HG02884 (cell line): ENCODE measurements around the gene E2F4.
A peak's percentile ranks its signal among the peaks of the same experiment; 100 is the strongest.

Source experiments
- ATAC-seq: cut with Tn5 transposase; IDR thresholded peaks from one replicate; pipeline ENCODE4 v1.9.1; 2021; ENCODE audit warnings: mild to moderate bottlenecking, moderate library complexity; ENCODE audit not compliant: unreplicated experiment

Gene E2F4

DNA sequence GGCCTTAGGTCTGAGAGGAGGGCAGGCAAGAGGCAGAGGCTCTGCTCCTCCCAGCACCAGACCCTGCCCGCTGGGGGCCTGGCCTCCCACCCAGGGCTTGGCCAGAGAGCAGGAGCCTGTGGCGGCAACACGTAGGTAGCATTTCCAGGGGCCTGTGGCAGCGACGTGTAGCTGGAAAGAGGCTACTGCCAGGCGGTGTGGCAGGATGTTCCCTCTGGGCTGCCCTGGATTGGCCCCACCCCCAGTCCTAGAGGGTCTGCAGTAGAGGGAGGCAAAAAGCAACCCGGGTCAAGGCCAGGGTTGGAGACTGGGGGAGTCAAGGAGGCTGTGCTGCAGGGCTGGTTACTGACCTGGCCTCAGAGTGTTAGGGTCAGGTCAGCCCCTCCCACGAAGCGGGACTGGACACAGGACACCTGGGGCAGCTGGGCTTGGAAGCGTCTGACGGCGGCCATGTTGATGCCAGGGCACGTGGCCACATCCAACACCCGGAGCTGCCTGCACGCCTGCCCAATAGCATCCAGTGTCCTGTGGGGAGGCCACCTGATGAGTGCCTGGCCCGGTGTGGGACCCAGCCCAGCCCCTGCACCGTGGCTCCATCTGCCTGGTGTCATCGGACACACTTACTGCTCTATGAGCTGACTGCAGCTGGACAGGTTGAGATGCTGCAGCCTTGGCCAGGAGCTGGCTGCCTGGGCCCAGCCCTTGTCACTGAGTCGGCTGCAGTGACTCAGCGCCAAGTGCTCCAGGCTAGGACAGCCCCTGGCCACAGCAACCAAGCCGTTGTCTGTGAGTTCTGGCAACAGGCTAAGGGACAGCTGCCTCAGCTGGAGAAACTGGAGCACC, 15.5 kb downstream of the E2F4 start:
- no peak for ATAC-seq

DNA sequence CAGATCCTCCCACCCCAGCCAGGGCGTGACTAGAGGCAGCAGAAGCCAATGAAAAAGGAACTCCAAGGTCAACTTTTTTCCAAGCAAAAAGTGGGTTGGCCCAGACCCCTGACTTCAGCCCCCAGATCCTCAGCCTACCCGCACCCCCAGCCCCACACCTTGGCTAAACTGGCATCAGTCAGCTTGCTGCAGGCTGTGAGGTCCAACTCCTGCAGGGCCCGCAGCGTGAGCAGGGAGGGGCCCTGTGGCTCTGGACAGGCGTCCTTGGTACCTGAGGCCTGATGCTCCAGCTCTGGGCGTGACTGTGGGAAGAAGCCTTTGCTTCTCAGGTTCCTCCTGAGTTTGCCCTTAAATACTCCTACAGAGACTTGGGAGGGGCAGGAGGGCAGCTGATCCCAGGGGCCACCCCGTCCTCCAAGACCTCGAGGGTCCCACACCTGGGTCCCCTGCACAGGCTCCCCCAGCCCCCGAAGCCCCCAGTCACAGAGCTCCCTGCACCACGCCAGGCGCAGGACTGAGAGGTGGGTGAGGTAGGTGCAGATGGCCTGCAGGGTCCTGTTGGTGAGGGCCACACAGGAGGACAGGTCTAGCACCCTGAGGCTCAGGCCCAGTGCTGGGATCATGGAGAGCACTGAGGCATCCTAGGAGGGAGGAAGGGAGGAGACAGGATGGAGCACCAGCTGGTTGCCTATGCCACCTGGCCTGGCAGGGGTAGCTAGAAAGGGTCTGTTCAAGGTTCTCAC, 16.4 kb downstream of the E2F4 start:
- ATAC-seq, result no peak

DNA sequence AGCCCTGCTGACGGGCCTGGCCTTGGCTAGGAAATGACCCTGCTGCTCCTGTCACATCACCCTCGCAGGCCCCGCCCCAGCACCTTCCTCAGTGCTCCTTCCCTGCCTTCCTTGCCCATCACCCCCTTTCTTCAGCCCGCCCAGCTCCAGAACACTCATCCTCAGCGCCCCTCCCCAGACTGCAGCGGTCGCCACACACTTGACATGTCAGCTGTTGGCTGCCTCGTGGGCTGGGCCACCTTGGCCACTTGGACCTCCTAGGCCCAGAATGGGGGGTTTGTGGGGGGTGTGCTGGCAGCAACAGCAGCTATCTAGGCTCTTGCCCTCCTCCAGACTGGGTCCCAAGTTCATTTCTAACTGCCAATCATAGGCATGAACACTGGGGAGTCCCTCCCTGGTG, 17.6 kb downstream of the E2F4 start:
- ATAC-seq, result no peak

DNA sequence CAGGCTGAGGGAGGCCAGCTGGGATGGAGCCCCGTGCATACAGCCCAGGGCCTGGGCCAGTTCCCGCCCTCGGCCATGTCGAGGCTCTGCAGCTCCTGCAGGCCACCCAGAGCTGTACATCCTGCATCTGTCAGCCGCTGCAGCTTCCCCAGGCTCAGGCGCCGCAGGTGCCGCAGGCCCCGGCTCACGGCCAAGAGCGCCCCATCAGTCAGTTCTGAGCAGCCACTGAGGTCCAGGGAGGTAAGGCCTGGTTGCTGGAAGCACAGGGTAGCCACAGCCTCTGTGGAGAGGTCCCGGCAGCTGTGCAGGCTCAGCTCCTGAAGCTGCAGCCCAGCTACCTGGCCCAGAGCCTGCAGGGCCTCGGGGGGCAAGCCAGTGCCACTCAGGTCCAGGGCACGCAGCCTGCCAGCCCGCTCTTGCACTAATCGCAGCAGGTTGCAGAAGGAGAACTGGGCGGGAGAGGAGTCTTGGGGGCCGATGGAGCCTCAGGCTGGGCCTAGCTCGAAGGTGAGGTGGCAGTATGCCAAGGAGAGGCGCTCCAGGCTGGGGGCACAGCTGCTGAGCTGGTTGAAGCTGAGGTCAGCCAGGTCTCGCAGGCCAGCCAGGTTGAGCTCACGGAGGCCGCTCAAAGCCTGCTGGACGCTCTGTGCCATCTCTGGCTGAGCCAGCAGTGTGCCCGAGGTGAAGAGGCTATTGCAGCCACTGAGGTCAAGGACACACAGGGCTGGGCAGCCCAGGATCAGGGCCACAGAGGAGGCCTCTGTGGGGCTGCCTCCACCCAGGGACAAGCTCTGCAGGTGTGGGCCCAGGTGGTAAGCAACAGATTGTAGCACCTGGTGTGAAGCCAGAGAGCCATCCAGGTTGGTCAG, 18.3 kb downstream of the E2F4 start:
- no peak for ATAC-seq

DNA sequence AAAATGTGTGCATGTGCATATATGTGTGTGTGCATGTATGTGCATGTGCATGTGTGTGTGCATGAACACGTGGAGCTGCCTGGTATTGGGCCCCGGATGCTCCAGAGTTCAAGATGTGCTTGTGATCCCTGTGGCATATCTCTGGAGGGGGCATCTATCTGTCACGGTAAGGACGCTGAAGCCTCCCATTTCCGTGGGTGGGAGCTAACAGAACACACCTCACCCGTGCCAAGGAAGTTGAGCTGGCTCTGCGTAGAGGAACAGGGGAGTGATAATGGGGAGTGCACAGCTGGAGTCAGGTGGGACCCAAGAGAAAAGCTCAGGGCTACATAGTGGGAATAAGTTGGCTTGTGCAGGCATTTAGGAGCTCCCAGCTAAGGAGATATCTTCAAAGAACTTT, 19.7 kb downstream of the E2F4 start:
- ATAC-seq, result no peak

DNA sequence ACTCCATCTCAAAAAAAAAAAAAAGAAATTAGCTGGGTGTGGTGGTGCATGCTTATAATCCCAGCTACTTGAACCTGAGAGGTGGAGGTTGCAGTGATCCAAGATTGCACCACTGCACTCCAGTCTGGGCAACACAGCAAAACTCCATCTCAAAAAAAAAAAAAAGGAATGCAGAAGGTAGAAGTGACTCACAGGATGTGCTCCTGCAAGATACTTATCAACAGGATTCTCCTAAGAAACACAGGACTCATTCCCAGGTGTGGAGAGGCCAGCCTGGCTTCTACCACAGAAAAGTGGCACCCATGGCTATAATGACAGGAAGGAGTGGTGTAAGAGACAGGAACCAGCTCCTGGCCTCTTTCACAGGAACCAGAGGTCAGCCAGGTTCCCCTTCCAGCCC, 20.8 kb downstream of the E2F4 start:
- ATAC-seq, result no peak

DNA sequence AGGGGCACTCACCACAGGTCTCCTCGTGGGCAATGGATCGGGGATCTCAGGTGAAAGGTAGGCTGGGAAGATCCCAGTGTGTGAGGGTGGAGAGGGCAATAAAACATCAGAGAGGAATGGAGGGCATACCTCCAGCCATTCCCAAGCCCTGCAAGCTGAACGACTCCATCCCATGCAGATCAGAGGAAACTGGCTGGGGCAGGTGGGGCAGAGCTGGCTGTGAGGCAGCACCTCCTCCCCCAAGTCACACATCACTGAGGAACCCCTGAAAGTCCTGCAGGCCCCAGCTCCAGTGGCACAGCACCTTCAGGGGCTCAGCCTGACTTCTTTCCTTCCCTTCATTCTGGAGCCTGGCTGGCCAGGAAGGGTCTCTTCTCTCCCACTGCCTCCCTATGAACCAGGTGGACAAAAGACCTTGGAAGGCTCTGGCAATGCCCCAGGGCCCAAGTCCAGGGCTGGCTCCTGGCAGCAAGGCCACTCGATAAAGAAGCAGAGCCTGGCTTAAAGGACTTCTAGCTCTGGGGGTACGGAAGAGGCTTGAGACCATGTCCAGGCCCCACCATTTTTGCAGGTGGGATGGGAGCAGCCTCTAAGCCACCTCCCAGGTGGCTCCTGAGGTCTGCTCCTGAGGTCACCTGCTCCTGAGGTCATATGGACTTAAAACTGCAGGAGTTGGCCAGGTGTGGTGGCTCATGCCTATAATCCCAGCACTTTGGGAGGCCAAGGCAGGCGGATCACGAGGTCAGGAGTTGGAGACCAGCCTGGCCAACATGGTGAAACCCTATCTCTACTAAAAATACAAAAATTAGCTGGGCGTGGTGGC, 21.5 kb downstream of the E2F4 start:
- no peak for ATAC-seq

DNA sequence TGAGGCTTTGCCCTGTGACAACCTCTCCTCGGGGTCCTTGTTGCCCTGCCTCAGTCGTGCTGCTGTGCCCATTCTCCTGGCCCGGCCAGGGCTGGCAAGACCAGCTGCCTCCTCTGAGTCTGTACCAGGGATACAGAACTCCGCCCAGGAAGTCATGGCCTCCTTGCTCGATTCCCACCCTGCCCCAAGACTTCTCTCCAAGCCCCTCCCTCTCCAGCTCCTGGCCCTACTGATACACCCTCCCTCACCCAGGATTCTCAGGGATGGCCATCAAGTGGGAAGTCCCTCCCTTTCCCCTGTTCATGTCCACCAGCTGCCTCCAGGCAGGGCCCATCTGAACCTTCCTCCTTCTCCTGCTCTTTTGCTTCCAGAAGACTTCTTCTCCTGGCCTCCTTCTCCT, 23.8 kb downstream of the E2F4 start:
- no peak for ATAC-seq

DNA sequence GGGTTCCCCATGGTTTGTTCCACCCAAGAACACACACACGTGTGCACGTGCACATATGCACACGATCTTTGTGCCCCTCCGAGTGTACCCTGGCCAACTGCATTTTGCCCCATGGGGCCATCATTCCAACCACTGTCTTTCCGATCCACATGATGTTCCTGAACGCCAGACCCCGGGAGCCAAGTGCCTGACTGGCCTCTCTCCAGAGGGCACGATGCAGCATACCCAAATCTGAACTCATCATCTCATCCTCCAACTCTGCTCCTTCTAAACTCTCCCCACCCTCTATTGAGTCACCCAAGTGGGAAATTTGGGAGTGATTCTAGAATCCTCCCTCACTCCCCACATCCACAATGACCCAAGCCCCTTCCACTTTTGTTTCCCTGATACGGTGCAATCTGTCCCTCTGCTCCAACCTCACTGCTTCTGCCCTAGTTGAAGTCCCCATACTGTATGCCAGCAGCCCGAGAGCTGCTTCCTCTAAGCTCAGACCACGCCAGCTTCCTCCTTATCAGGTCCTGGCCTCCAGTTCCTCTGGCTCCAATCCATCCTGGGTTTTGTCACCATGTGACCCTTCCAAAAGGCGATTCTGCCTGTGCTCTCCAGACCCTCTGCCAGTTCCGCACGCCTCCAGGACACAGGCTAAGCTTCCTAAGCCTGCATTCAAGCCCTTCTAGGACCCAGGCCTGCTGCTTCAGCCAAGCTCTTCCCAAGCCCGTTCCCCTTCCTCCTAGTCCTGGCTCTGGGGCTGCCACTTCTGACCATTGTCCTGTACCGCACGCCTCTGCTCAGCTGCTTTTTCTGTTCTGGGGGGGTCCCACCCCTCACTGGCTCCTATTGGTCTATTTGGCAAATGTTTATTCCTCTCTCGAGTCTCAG, 24.9 kb downstream of the E2F4 start:
- ATAC-seq, result no peak

DNA sequence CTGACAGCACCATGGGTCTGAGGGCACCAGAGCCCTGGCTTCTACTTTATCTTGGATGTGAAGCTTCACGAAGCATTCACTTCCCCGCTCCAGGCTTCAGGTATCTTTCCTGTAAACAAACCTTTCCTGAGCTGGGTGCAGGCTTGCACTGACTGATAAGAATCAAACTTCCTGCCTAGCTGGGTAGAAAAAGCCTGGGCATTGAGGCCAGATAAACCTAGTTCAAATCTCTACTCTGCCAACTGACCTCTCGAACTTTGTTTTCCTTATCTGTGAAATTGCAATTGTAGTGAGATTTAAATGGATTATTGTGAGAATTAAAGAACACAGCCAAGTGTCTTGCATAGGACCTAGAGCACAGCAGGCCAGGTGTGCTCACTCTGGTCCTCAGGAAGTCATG, 32.0 kb downstream of the E2F4 start:
- no peak for ATAC-seq

DNA sequence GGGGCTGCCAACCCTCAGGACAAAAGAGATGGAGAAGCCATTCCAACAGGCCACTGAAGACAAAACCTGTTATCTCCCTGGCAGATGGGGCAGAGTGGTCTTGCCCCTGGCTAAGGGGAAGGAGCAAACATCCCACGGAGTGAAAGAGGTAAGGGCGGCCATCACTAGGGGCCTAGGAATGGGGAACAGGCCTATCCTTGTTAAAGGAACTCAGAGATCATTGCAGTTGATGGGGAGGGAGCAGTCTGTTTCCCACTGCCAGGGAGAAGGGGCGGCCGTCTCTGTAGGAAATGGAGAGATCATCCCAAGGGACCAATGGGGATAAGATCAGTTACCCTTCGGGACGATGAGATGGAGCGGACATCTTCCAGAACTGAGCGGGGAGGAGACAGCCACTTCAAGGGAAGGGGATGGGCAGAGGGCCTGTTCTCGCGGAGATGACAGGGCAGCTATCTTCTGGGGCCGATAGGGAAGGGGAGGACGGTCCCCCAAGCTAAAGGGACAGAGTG, 34.4 kb downstream of the E2F4 start:
- no peak for ATAC-seq

DNA sequence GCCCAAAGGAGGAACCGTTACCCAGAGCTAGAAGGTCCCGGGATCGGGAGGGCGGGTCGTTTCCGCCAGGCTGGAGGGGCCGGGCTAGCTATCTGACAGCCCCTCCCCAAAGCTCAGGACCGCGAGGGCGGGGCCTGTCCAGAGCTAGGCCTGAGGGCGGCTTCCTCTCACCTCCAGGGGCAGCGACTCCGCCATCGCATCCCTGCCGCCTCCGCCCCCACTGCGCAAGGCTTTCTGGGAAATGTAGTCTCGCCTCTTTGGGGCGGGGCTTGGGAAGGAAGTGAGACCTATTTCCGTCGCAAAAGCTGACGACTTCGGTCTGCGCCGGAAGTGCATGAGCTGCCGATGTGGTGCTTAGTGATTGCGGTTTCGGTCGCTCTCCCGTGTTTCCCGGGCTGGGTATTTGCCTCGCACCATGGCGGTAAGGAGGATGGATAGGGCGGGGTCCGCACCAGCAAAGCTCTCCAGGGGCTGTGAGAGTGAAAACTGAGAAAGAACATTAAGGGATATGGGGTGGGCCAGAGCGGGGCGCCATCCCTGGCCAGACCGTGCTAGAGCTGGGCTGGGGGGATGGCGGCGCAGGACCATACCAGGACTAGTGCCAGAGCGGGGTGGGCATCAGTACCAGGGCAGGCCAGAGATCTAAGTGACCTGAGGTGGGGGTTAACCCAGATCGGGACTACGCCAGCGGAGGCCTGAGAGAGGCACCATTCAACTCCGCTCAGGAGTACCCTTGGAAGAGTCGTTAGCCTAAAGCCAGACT, 35.0 kb downstream of the E2F4 start, which contains the start of gene TMEM208:
Gene TMEM208, plus strand, starts transcription at position 327 of the 763 bp plus-strand sequence. Its CDS starts 89 bp downstream, at position 416.
- ATAC-seq, result peak; percentile 86

DNA sequence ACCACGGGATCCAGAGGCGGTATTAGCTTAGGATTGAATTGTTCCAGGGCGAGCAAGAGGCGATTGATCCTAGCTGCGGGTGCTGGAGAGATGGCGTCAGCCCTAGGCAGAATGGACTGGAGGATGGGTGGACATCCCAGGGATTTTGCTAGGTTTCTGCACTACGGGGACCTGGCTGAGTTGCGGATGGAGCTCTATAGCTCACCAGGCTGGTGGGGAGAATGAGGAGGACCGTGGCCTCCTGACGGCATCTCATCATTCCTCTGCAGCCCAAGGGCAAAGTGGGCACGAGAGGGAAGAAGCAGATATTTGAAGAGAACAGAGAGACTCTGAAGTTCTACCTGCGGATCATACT, 35.6 kb downstream of the E2F4 start:
- no peak for ATAC-seq

DNA sequence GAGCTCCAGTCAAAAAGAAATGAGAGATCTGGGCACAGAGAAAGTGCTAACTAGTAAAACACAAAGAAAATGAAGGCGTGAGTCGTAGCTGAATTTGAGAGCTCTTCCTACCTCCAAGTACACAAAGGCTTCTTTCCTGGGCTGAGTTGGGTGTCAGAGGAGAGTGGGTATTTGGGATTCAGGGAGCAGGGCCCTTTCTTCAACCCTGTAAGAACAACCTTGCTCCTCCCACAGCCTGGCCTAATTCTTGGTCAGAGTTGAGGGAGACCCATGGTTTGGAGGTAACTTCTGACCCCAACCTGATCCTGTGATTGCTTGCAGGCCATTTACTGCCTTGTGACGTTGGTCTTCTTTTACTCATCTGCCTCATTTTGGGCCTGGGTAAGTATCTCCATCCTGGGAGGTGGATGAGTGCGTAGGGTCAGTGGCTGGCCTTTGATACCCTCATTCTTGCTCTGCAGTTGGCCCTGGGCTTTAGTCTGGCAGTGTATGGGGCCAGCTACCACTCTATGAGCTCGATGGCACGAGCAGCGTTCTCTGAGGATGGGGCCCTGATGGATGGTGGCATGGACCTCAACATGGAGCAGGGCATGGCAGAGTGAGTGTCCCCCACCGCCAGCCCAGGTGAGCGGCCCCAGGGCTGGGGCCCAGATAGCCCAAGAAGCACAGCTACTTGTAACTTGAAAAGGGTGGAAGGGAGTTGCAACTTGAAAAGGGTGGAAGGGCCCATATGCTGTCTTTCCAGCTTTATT, 36.3 kb downstream of the E2F4 start:
- no peak for ATAC-seq

DNA sequence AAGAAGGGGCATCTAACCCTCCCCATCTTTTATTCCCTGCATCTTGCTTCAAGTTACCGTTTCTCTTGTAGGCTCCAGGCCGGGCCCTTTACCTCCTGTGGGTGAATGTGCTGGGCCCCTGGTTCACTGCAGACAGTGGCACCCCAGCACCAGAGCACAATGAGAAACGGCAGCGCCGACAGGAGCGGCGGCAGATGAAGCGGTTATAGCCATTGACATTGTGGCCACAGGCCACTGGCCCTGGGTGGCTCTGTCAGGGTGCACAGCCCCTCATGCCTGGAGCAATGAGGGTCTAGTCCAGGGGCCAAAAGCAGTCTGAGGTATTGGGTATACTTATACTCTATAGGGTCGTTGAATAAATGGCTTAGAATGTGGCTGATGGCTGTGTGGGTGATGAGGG, 37.0 kb downstream of the E2F4 start:
- no peak for ATAC-seq

DNA sequence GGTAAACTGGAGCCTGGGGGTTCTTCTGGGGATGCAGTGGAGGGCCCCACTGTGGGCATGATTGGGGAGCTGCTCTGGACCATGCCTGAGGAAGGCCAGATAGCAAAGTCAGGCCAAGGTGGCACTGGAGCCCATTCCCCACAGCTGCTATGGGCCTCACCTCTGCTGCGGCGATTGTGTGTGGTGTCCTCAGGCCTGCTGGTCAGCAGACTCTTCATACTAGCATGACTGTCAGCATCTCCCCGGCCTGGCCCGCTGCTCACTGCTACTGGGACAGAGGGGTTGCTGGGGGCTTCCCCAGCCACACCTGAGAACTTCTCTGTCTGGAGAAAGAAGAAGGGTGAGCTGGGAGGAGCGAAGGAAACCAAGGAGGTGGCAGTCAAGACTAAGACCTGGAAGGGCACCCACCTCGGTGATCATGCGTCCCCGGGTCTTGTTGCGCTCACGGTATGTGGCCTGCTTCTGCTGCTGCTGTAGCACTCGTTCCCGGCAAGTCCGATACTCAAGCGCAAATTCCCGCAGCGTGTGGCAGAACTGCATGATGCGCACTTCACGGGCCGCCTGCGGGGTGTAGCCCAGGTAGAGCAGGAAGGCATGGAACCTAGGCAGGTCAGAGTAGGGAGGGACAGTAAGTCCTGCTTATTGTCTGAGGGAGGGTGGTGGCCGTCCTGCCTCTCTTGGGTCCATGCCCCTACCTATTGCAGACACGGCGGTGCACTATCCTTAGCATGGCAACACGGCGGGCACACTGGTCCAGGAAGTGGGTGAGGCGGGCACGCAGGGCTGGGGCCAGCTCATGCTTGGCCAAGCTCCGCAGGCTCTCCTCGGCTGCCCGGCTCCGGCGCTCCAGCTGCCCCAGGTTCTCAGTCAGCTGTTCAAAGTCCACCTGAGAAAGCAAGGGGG, 38.2 kb downstream of the E2F4 start:
- ATAC-seq, result no peak
